ENCODE data around the gene CDHR1.
"Not testable (repeated sequence)": the region's sequence is repeated elsewhere in the genome, so short reads cannot be mapped to it uniquely, and the experiment has no call there.

The CDHR1 gene

GRCh38 chr10:84175436-84175835 lies 18.9 kb upstream of the CDHR1 start:
- no peak for DNase-seq

GRCh38 chr10:84176351-84176750 lies 18.0 kb upstream of the CDHR1 start:
- DNase-seq: no peak

- no peak for DNase-seq
Observed at GRCh38 chr10:84176836-84177474, 17.4 kb upstream of the CDHR1 start.

GRCh38 chr10:84177541-84178141 lies 16.7 kb upstream of the CDHR1 start:
- DNase-seq: no peak

- DNase-seq: no peak
Observed at GRCh38 chr10:84178160-84178609, 16.2 kb upstream of the CDHR1 start.

- peak; percentile 68 for DNase-seq
Observed at GRCh38 chr10:84179059-84179710, 15.2 kb upstream of the CDHR1 start.

- not testable (repeated sequence) for DNase-seq
Observed at GRCh38 chr10:84180386-84180785, 14.0 kb upstream of the CDHR1 start.

- DNase-seq: no peak
Observed at GRCh38 chr10:84181631-84182030, 12.7 kb upstream of the CDHR1 start.

GRCh38 chr10:84184517-84184916 lies 9.8 kb upstream of the CDHR1 start:
- DNase-seq: peak; percentile 50

GRCh38 chr10:84185526-84186175 lies 8.7 kb upstream of the CDHR1 start:
- peak; percentile 98 for DNase-seq

GRCh38 chr10:84188815-84189214 lies 5.5 kb upstream of the CDHR1 start:
- DNase-seq: no peak

GRCh38 chr10:84190621-84191020 lies 3.7 kb upstream of the CDHR1 start:
- DNase-seq: no peak

GRCh38 chr10:84191106-84191505 lies 3.2 kb upstream of the CDHR1 start:
- no peak for DNase-seq

- DNase-seq: no peak
Observed at GRCh38 chr10:84193327-84193726, 1.0 kb upstream of the CDHR1 start.

- DNase-seq: no peak
Observed at GRCh38 chr10:84193846-84194423, 402 bp upstream of the CDHR1 start.

GRCh38 chr10:84195044-84195830 lies 900 bp downstream of the CDHR1 start:
- DNase-seq: no peak

- peak; percentile 13 for DNase-seq
Observed at GRCh38 chr10:84196083-84196482, 1.7 kb downstream of the CDHR1 start.

GRCh38 chr10:84196941-84197340 lies 2.6 kb downstream of the CDHR1 start:
- no peak for DNase-seq

GRCh38 chr10:84197643-84198042 lies 3.3 kb downstream of the CDHR1 start:
- no peak for DNase-seq

GRCh38 chr10:84198206-84198915 lies 4.0 kb downstream of the CDHR1 start:
- peak; percentile 63 for DNase-seq

GRCh38 chr10:84200537-84201243 lies 6.4 kb downstream of the CDHR1 start:
- no peak for DNase-seq

Measured in NCI-H82 (cell line).